SJSA1 (cell line): ENCODE data around the gene NRAP. TPM values are rescaled to one million over a fixed set of nuclear protein-coding genes. Genes with fewer than 3 reads are reported as not detected.
A peak's percentile ranks its signal among the peaks of the same experiment; 100 is the strongest.

Source experiments
- DNase-seq, 2 experiments: peaks; one replicate each; pipeline ENCODE4 v3.0.0-alpha.2; 2015 to 2020; ENCODE audit warnings: low spot score in 2 of 2, low read depth in 1 of 2
- H3K27ac ChIP-seq: fragments of 250-450 bp; sonication (Bioruptor Pico); 2 replicates; pipeline ENCODE4 v1.5.1; 2020; ENCODE audit warnings: mild to moderate bottlenecking, moderate library complexity
- H3K27me3 ChIP-seq: fragments of 250-450 bp; sonication (Bioruptor Pico); replicated peaks from 2 replicates; pipeline ENCODE4 v1.5.1; 2020; ENCODE audit warnings: mild to moderate bottlenecking, moderate library complexity
- H3K36me3 ChIP-seq: fragments of 250-450 bp; sonication (Bioruptor Pico); 2 replicates; pipeline ENCODE4 v1.5.1; 2020; ENCODE audit warnings: mild to moderate bottlenecking
- H3K4me1 ChIP-seq: fragments of 250-450 bp; sonication (Bioruptor Pico); replicated peaks from 2 replicates; pipeline ENCODE4 v1.6.1; 2021; ENCODE audit warnings: mild to moderate bottlenecking
- H3K4me3 ChIP-seq: fragments of 250-450 bp; sonication (Bioruptor Pico); 2 replicates; pipeline ENCODE4 v1.5.1; 2020; ENCODE audit warnings: mild to moderate bottlenecking
- H3K9me3 ChIP-seq: fragments of 250-450 bp; sonication (Bioruptor Pico); replicated peaks from 2 replicates; pipeline ENCODE4 v1.5.1; 2020; ENCODE audit warnings: mild to moderate bottlenecking
- total RNA-seq: library from RNA; depleted of rRNA; stranded (reverse); fragments of >200 nt; shearing (Covaris generic); gene quantifications from 2 replicates; pipeline ENCODE4 v1.2.3, GENCODE V29; 2014

NRAP gene
- total RNA-seq, 1 experiment from 2014 or later = not detected

- DNase-seq = no peak
- no peaks in the 10 kb centered on the region for H3K4me1 ChIP-seq
- no peaks in the 10 kb centered on the region; the same call in 1 of the 2 replicates for H3K9me3 ChIP-seq
- peaks cover 43% of the 10 kb centered on the region for H3K36me3 ChIP-seq
- no peak overlapping the region for H3K27ac ChIP-seq
- H3K27me3 ChIP-seq = no peaks in the 10 kb centered on the region
- H3K4me3 ChIP-seq = no peak overlapping the region
Measured at GRCh38 chr10:113693348-113693747, 29.5 kb upstream of the NRAP start.

DNA sequence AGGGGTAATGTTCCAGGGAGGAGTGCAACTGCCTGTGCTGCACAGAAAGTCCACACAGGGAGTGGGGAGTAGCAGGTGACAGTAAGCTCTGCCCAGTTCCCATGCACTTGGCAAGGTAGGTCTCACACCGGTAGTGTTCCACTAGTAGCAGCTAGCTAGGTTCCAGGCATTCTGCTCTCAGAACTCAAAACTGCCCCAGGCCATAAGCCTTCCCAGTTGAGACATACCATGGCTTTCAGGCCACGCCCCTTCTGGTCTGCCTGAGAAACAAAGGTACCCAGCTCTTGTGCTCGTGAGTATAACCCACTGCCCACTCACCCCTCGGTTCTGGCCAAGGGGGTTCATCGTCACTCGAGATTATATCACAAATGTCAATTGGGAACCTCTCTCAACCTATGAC is 28.4 kb upstream of the NRAP start:
- Histone ChIP-seq H3K4me3 (no peak overlapping the region), H3K4me1 (no peaks in the 10 kb centered on the region), H3K27ac (no peak overlapping the region), H3K27me3 (no peaks in the 10 kb centered on the region), H3K36me3 (peaks cover 34% of the 10 kb centered on the region), H3K9me3 (peaks cover 2% of the 10 kb centered on the region; the same call in 1 of the 2 replicates)
- DNase-seq = no peak

DNA sequence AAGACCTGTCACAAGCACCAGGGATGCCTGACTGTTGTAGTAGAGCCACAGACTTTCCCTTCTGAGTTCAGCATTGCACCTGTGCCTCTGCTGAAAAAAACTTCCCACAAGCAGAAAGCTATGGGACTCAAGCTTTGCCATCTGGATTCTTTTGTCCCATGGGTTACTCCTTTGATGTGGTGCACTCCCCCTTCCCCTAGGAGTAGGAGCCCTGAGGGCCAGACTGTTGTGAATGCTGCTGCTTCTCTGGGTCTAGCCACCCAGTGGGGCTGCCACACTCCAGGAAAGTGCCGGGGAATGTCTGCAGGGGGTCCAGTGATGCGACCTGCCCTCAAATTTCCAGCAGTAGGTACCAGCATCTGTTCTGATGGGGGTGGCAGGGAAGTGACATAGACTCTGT is 27.5 kb upstream of the NRAP start:
- Histone ChIP-seq H3K27ac (no peak overlapping the region), H3K9me3 (peaks cover 6% of the 10 kb centered on the region), H3K27me3 (no peaks in the 10 kb centered on the region), H3K4me1 (no peaks in the 10 kb centered on the region), H3K4me3 (no peak overlapping the region), H3K36me3 (peaks cover 31% of the 10 kb centered on the region)
- no peak for DNase-seq

GRCh38 chr10:113690749-113691148 is 26.9 kb upstream of the NRAP start:
- Histone ChIP-seq H3K27ac (no peak overlapping the region), H3K4me3 (no peak overlapping the region), H3K36me3 (peaks cover 31% of the 10 kb centered on the region), H3K9me3 (peaks cover 6% of the 10 kb centered on the region), H3K27me3 (no peaks in the 10 kb centered on the region), H3K4me1 (no peaks in the 10 kb centered on the region)
- no peak for DNase-seq

DNA sequence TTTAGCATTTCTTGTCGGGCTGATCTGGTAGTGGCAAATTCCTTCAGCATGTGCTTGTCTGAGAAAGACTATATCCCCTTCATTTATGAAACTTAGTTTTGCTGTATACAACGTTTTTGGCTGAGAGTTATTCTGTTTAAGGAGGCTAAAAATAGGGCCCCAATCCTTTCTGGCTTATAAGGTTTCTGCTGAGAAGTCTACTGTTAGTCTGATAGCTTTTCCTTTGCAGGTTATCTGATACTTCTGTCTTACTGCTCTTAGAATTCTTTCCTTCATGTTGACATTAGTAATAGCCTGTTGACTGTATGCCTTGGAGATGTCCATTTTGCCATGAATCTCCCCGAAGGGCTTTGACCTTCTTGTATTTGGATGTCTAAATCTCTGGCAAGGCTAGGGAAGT is 25.7 kb upstream of the NRAP start:
- H3K4me1 ChIP-seq = no peaks in the 10 kb centered on the region
- DNase-seq = no peak
- no peak overlapping the region for H3K27ac ChIP-seq
- no peaks in the 10 kb centered on the region for H3K27me3 ChIP-seq
- H3K9me3 ChIP-seq = peaks cover 6% of the 10 kb centered on the region
- no peak overlapping the region for H3K4me3 ChIP-seq
- peaks cover 28% of the 10 kb centered on the region for H3K36me3 ChIP-seq

GRCh38 chr10:113689057-113689456 is 25.2 kb upstream of the NRAP start:
- DNase-seq = no peak
- H3K36me3 ChIP-seq = peaks cover 28% of the 10 kb centered on the region
- H3K27me3 ChIP-seq = no peaks in the 10 kb centered on the region
- H3K4me1 ChIP-seq = no peaks in the 10 kb centered on the region
- peaks cover 6% of the 10 kb centered on the region for H3K9me3 ChIP-seq
- H3K4me3 ChIP-seq = no peak overlapping the region
- no peak overlapping the region for H3K27ac ChIP-seq

- Histone ChIP-seq H3K4me3 (no peak overlapping the region), H3K27me3 (no peaks in the 10 kb centered on the region), H3K4me1 (no peaks in the 10 kb centered on the region), H3K36me3 (peaks cover 14% of the 10 kb centered on the region), H3K9me3 (peaks cover 6% of the 10 kb centered on the region), H3K27ac (no peak overlapping the region)
- DNase-seq = no peak
Measured at GRCh38 chr10:113687037-113687436, 23.2 kb upstream of the NRAP start.

- Histone ChIP-seq H3K27ac (no peak overlapping the region), H3K27me3 (no peaks in the 10 kb centered on the region), H3K36me3 (peaks cover 12% of the 10 kb centered on the region), H3K4me3 (no peak overlapping the region), H3K9me3 (peaks cover 6% of the 10 kb centered on the region), H3K4me1 (peaks cover 3% of the 10 kb centered on the region)
- DNase-seq = no peak
Measured at GRCh38 chr10:113686028-113686427, 22.2 kb upstream of the NRAP start.

DNA sequence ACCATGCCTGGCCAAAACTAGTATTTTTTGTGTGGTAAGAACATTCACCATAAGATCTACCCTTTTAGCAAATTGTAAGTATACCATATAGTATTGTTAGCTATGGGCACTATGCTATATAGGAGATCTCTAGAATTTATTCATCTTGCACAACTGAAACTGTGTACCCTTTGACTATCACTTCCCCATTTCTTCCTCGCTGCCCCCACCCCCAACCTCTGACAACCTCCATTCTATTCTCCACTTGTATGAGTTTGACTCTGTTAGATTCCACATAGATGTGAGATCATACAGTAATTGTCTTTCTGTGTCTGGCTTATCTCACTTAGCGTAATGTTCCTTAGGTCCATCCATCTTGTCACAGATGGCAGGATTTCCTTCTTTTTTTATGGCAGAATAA is 19.5 kb upstream of the NRAP start:
- Histone ChIP-seq H3K27me3 (no peaks in the 10 kb centered on the region), H3K4me1 (peaks cover 11% of the 10 kb centered on the region), H3K27ac (no peak overlapping the region), H3K9me3 (peaks cover 6% of the 10 kb centered on the region), H3K4me3 (no peak overlapping the region), H3K36me3 (peaks cover 22% of the 10 kb centered on the region)
- DNase-seq = no peak

GRCh38 chr10:113681533-113682470 is 18.0 kb upstream of the NRAP start:
- H3K4me3 ChIP-seq = no peak overlapping the region; the same call in 1 of the 2 replicates
- H3K9me3 ChIP-seq = peaks cover under 1% of the 10 kb centered on the region; the same call in 1 of the 2 replicates
- H3K4me1 ChIP-seq = peaks cover 11% of the 10 kb centered on the region
- no peaks in the 10 kb centered on the region for H3K27me3 ChIP-seq
- H3K36me3 ChIP-seq = peaks cover 19% of the 10 kb centered on the region
- no peak overlapping the region for H3K27ac ChIP-seq
- DNase-seq = no peak

DNA sequence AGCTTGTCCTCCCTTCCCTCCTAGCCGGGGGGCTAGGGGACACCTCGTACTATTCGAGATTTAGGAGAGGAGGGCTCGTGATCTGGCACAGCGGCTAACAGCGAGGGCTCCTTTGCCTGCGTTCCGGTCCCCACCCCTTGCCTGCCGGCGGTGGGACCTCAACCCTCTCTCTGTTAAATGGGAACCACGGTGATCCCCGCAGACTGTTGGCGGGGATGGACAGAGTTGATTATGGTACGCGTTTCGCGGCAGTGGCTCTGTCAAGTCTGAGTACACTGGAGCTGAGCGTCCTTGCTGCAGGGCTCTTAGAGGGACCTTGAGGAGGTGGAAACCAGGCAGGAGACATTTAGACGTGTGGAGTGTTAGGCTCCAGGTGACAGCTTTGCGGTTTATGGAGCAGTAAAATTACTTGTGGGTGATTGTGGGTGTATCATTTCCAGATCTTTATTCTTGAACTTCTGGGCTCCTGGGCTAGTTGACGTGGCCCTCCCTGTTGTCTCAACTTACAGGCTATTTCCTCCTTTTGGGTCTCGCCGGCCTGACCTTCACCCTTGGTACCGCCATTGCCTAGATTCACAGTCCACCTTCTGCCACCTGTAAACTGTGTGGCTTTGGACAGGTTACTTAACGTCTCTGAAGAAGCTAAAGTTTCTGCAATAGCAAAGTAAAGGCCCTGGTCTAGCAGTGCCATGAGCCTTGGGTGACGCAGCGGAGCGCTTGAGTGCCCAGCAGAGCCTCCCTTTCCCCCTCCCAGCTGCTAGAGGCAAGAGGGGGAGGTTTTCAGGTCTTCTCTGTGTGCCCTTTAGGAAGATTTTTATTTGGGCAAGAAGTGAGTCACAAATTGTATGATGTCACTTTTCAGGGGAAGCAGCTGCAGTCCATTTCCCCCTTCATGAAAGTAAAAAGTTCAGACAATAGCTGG is 16.6 kb upstream of the NRAP start:
- H3K27ac ChIP-seq = peak overlapping the region; percentile 90
- peaks cover 11% of the 10 kb centered on the region for H3K4me1 ChIP-seq
- H3K4me3 ChIP-seq = peak overlapping the region; percentile 83
- H3K36me3 ChIP-seq = peaks cover 19% of the 10 kb centered on the region
- H3K27me3 ChIP-seq = no peaks in the 10 kb centered on the region
- H3K9me3 ChIP-seq = no peaks in the 10 kb centered on the region
- DNase-seq = peak; percentile 67 to 68

DNA sequence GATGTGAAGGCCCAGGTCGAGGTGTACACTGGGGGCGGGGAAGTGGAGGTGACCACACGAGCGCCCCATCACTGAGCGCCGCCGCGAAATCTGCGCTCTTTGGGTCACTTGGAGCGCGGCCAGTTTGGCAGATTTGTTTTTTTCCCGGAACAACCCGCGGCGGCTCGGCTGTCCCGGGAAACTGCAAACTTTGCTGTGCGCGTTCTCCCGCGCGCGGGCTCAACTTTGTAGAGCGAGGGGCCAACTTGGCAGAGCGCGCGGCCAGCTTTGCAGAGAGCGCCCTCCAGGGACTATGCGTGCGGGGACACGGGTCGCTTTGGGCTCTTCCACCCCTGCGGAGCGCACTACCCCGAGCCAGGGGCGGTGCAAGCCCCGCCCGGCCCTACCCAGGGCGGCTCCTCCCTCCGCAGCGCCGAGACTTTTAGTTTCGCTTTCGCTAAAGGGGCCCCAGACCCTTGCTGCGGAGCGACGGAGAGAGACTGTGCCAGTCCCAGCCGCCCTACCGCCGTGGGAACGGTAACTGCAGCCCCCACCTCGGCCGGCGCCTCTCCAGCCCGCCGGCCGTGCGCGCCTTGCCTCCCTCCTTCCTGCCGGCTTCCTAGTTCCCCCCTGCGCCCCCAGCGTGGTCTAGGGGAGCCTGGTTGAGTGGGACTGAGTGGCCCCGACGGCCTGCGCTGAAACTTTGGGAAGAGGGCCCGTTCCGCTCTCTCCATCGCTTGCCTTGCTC is 15.8 kb upstream of the NRAP start, which contains the start of gene CASP7:
Gene CASP7, plus strand, starts transcription at position 450 of the 727 bp plus-strand sequence. CDS start 17,582 bp downstream, outside the sequence.
- Histone ChIP-seq H3K4me3 (peak within 1 kb of the TSS; percentile 83), H3K27me3 (no peaks in the 10 kb centered on the region), H3K27ac (peak within 1 kb of the TSS; percentile 90), H3K36me3 (peaks cover 19% of the 10 kb centered on the region), H3K4me1 (peaks cover 11% of the 10 kb centered on the region), H3K9me3 (no peaks in the 10 kb centered on the region)
- DNase-seq = peak; percentile 92 to 94

DNA sequence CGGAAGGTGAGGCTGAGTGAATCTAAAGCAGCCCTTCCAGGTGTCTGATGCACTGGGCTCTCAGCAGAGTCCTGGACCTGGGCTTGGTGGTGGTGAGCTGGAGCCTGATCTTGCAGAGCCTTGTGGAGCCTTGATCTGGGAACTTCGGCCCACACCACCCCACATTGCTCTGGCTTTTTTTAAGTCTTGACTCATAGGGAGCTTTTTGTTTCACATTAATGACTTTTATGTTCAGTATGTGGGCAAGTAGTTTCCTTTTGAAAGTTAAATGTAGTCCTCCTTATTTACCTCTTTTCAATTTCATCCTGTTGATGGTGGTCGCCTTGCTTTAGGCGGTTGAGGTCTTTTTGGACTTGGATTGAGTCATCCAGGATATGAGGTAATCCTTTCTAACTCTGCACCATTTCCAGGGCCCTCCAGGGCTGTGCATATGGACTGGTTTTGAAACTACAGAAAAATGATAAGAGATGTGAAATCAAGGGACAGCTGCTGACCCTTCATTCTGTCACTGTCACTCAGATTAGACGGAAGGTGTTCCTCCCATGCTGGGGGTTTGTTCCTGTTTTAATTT is 2.9 kb upstream of the NRAP start:
- Histone ChIP-seq H3K27me3 (no peaks in the 10 kb centered on the region), H3K36me3 (no peaks in the 10 kb centered on the region), H3K4me1 (peaks cover 15% of the 10 kb centered on the region), H3K9me3 (no peaks in the 10 kb centered on the region), H3K27ac (peak overlapping the region; percentile 25; the same call in 1 of the 2 replicates), H3K4me3 (no peak overlapping the region)
- peak in 1 of 2 experiments; percentile 6 for DNase-seq
